IPS-20b (cell line): Measurements from ENCODE around the gene VEGFB.

ENCODE experiments used
- H3K27ac ChIP-seq: one replicate; pipeline ENCODE4 v1.5.1; 2013; ENCODE audit warnings: low read length
- H3K27me3 ChIP-seq: 2 replicates; pipeline ENCODE4 v1.6.1; 2013; ENCODE audit warnings: mild to moderate bottlenecking, low read length, inconsistent platforms; ENCODE audit not compliant: insufficient read depth
- H3K36me3 ChIP-seq: 2 replicates; pipeline ENCODE4 v1.6.1; 2013; ENCODE audit warnings: low read depth, mild to moderate bottlenecking, inconsistent platforms, low read length, moderate library complexity; ENCODE audit not compliant: insufficient read depth
- H3K4me1 ChIP-seq: 2 replicates; pipeline ENCODE4 v1.6.1; 2013; ENCODE audit warnings: mild to moderate bottlenecking, control low read depth, inconsistent platforms, low read length, moderate library complexity; ENCODE audit not compliant: insufficient read depth
- H3K4me3 ChIP-seq: 2 replicates; pipeline ENCODE4 v1.5.1; 2013; ENCODE audit warnings: mild to moderate bottlenecking, low read length, inconsistent platforms
- H3K9ac ChIP-seq: 2 replicates; pipeline ENCODE4 v1.6.1; 2013; ENCODE audit warnings: low read depth, mild to moderate bottlenecking, inconsistent platforms, low read length, moderate library complexity
- H3K9me3 ChIP-seq: 2 replicates; pipeline ENCODE4 v1.6.1; 2013; ENCODE audit warnings: mild to moderate bottlenecking, low read depth, low read length, inconsistent platforms; ENCODE audit not compliant: insufficient read depth

The VEGFB gene

DNA sequence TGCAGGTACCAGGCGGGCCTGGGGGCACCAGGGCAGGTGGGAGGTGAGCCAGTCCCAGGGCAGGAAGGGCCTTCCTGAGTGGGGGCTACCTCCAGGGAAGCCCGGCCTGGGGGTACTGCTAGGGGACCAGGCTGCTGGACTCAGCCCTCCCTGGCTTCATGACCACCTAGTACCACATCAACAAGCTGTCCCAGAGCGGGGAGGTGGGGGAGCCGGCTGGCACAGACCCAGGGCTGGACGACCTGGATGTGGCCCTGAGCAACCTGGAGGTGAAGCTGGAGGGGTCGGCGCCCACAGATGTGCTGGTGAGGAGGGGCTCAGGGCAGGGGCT is 15.1 kb upstream of the VEGFB start:
- Histone ChIP-seq H3K27ac (no peak overlapping the region), H3K36me3 (peaks cover 5% of the 10 kb centered on the region), H3K4me1 (no peaks in the 10 kb centered on the region), H3K9ac (no peak overlapping the region), H3K27me3 (no peaks in the 10 kb centered on the region), H3K9me3 (no peaks in the 10 kb centered on the region), H3K4me3 (no peak overlapping the region)

DNA sequence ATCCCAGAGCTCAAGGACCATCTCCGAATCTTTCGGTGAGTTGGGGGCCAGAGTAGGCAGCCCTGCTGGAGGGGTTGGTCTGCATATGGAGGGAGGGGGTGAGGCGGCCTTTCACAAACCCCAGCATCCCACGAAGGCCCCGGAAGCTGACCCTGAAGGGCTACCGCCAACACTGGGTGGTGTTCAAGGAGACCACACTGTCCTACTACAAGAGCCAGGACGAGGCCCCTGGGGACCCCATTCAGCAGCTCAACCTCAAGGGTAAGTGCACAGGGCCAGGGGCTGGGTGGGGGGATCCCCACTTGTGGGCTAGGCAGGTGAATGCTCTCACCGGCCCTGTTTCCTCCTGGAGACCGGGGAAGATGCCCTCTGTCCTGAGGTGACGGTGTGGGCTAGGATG is 14.6 kb upstream of the VEGFB start:
- Histone ChIP-seq H3K9me3 (no peaks in the 10 kb centered on the region), H3K4me3 (no peak overlapping the region), H3K27me3 (no peaks in the 10 kb centered on the region), H3K36me3 (peaks cover 5% of the 10 kb centered on the region), H3K4me1 (no peaks in the 10 kb centered on the region), H3K27ac (no peak overlapping the region), H3K9ac (no peak overlapping the region)

DNA sequence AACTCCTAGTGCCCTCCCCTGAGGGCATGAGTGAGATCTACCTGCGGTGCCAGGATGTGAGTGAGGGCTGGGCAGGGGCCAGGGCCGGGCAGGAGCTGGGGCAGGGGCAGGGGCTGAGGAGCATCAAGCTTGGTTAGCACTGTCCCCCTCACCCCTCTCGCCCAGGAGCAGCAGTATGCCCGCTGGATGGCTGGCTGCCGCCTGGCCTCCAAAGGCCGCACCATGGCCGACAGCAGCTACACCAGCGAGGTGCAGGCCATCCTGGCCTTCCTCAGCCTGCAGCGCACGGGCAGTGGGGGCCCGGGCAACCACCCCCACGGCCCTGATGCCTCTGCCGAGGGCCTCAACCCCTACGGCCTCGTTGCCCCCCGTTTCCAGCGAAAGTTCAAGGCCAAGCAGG is 14.1 kb upstream of the VEGFB start:
- H3K9ac ChIP-seq, result no peak overlapping the region
- no peak overlapping the region for H3K27ac ChIP-seq
- no peaks in the 10 kb centered on the region for H3K27me3 ChIP-seq
- no peak overlapping the region for H3K4me3 ChIP-seq
- H3K36me3 ChIP-seq, result peaks cover 5% of the 10 kb centered on the region
- no peaks in the 10 kb centered on the region for H3K4me1 ChIP-seq
- H3K9me3 ChIP-seq, result no peaks in the 10 kb centered on the region

DNA sequence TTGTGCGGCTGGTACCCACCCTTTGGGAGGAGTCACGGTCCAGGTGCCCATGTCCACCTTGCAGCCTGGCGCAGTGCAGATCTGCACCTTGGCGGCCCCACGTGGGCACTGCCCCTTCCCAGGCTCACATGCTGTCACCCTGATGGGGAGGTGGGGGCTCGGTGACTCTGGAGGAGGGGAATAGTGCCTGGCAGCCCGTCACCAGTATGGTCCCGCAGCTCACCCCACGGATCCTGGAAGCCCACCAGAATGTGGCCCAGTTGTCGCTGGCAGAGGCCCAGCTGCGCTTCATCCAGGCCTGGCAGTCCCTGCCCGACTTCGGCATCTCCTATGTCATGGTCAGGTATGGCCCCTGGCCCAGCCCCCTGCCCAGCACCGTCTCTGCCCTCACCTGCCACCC is 13.6 kb upstream of the VEGFB start:
- Histone ChIP-seq H3K36me3 (peaks cover 5% of the 10 kb centered on the region), H3K4me1 (no peaks in the 10 kb centered on the region), H3K27me3 (no peaks in the 10 kb centered on the region), H3K9me3 (no peaks in the 10 kb centered on the region), H3K4me3 (no peak overlapping the region), H3K27ac (no peak overlapping the region), H3K9ac (no peak overlapping the region)

DNA sequence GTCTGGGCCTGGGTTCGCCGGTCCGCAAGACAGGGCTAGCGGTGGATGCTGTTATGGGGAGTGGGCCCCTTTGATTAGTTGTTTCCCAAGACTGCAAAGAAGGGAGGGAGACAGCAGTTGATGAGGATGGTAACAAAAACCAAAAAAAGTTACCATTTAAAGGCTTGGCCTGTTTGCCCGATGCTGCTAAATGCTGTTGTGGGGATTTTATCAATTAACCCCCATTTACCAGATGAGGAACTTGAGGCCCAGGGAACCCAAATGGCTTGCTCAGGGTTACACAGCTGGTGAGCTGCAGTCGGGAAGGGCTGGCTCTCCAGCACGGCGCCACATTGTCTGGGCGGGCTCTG is 11.8 kb upstream of the VEGFB start:
- peaks cover 5% of the 10 kb centered on the region for H3K36me3 ChIP-seq
- peaks cover 9% of the 10 kb centered on the region for H3K4me1 ChIP-seq
- H3K27ac ChIP-seq, result no peak overlapping the region
- no peaks in the 10 kb centered on the region for H3K9me3 ChIP-seq
- no peak overlapping the region for H3K4me3 ChIP-seq
- no peak overlapping the region for H3K9ac ChIP-seq
- H3K27me3 ChIP-seq, result no peaks in the 10 kb centered on the region

DNA sequence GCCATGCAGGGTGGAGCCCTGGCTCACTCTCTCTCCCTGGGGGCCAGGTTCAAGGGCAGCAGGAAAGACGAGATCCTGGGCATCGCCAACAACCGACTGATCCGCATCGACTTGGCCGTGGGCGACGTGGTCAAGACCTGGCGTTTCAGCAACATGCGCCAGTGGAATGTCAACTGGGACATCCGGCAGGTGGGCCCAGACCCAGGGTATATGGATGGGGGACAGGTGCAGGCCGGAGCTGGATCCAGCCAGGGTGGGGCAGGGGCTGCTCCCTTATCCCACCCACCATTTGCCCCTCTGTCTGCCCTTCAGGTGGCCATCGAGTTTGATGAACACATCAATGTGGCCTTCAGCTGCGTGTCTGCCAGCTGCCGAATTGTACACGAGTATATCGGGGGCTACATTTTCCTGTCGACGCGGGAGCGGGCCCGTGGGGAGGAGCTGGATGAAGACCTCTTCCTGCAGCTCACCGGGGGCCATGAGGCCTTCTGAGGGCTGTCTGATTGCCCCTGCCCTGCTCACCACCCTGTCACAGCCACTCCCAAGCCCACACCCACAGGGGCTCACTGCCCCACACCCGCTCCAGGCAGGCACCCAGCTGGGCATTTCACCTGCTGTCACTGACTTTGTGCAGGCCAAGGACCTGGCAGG is 11.3 kb upstream of the VEGFB start:
- no peaks in the 10 kb centered on the region for H3K27me3 ChIP-seq
- H3K36me3 ChIP-seq, result peaks cover 5% of the 10 kb centered on the region
- no peaks in the 10 kb centered on the region for H3K9me3 ChIP-seq
- H3K9ac ChIP-seq, result no peak overlapping the region
- no peak overlapping the region for H3K4me3 ChIP-seq
- H3K4me1 ChIP-seq, result peaks cover 9% of the 10 kb centered on the region
- H3K27ac ChIP-seq, result no peak overlapping the region

DNA sequence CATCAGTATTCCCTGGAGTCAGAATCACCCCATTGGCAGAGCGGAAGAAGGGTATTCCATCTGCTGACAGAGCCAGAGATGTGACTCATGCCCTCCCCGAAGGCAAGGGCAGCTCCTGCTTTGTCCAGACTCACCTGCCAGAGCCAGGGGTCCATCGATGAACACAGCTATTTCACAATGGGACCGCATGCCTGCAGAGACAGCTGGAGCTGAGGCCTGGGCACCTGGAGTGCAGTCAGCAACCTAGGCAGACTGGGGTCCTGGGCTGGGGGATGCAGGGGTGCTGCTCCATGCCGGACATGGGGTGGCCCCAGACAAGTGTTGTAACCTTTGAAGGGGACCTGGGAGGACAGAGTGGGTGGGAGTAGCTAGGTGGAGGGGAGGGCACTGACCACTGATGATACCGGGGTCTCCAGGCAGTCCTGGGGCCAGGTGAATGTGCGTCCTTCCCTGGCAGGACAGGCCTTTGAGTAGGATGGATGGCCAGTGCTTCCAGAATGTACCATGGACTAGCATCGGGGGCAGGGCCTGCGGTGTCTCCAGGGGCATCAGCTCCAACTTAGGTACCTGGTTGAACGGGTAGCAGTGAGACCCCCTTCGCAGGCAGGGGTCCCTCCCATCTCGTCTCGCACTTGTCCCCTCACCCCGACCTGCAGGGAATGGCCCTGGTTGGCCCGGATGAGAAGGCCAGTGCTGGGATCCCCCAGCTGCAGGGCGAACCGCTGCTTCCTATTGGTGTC is 10.1 kb upstream of the VEGFB start:
- Histone ChIP-seq H3K4me3 (no peak overlapping the region), H3K9me3 (no peaks in the 10 kb centered on the region), H3K27ac (no peak overlapping the region), H3K27me3 (no peaks in the 10 kb centered on the region), H3K4me1 (peaks cover 9% of the 10 kb centered on the region), H3K36me3 (peaks cover 5% of the 10 kb centered on the region), H3K9ac (no peak overlapping the region)

DNA sequence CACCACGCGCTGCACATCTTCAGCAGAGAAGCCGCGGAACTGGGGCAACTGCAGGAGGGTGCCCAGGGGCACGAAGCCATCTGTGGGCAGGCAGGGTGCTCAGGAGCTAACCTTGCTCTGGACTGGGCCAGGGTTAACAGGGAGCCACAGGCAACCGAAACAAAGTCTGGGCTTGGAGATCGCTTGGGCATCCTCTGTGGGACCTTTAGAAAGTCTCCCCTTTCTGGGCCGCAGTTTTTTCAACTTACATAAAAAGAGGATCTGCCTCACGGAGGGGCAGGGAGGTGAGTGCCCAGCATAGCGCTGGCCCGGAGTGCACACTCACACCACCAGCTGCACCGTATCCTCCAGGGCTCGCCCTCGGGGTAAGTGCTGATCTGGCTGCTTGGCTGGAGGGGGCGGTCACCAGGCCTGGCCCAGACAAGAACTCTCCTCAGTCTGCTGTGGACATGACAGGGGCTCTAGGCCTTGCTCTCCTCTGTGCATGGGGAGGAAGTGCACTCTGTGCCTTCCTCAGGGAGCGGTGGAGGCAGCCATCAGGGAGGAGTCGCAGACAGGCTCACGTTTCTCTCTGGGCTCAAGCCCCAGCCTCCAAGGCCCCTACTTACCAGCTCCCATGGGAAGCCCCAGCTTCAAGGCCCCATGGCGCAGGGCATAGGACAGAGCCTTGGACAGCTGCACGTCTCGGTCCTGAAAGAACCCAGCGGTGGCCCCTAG is 9.3 kb upstream of the VEGFB start:
- no peak overlapping the region for H3K27ac ChIP-seq
- H3K27me3 ChIP-seq, result no peaks in the 10 kb centered on the region
- H3K9ac ChIP-seq, result peak overlapping the region; percentile 86; the same call in 1 of the 2 replicates
- peak overlapping the region; percentile 93 for H3K4me3 ChIP-seq
- no peaks in the 10 kb centered on the region for H3K9me3 ChIP-seq
- peaks cover 5% of the 10 kb centered on the region for H3K36me3 ChIP-seq
- H3K4me1 ChIP-seq, result peaks cover 13% of the 10 kb centered on the region

DNA sequence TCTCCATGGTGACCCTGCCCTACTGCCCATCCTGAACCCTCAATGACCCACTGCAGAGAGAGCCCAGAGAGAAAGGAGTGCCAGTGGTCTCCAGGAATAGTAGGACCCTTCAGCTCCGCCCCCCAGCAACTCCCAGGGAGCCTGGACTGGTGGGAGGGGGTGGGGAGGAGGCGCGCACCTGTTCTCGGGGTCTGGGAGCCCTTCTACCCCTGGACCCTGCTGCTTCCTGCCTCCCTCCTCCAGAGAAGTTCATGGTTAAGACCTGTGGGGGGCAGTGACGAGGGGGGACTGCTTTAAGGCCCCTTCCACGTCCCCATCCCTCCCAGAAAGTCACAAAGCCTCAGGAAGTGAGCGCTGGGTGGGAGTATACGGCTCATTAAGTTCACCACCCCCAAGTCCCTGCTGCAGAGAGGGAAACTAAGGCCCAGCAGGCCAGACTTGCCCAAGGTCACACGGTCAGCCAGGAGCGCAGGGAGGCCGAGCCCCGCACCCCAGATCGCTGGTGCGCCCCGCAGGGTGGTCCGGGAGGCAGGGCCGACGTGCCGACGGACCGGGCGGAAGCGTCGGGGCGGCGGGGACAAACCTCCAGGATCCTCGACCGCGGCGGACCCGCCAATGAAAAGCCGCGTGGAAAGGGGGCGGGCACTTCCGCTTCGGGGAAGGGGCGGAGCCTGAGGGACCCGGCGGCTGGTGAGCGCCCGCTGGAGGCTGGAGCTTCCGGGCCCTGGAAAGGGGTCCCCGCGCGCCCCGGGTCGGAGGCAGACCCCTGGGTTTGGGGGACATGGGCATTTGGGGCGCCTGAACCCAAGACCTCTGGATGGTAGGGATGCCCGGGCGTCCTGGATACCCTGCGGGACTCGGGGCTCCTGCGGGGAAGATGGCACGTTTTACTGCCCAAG is 8.5 kb upstream of the VEGFB start, which contains the start of the genes NUDT22 and TRPT1:
NUDT22 (plus strand) TSS at position 667 of the 899 bp plus-strand sequence. CDS start 379 bp downstream, outside the sequence.
TRPT1 (minus strand) TSS at position 579 of the 899 bp plus-strand sequence; CDS start at position 253, 326 bp downstream.
- H3K9ac ChIP-seq, result peak within 1 kb of the TSS; percentile 88
- no peaks in the 10 kb centered on the region for H3K9me3 ChIP-seq
- H3K27ac ChIP-seq, result peak within 1 kb of the TSS; percentile 49
- H3K4me1 ChIP-seq, result peaks cover 13% of the 10 kb centered on the region
- peak within 1 kb of the TSS; percentile 93 for H3K4me3 ChIP-seq
- H3K27me3 ChIP-seq, result no peaks in the 10 kb centered on the region
- peaks cover 5% of the 10 kb centered on the region for H3K36me3 ChIP-seq

DNA sequence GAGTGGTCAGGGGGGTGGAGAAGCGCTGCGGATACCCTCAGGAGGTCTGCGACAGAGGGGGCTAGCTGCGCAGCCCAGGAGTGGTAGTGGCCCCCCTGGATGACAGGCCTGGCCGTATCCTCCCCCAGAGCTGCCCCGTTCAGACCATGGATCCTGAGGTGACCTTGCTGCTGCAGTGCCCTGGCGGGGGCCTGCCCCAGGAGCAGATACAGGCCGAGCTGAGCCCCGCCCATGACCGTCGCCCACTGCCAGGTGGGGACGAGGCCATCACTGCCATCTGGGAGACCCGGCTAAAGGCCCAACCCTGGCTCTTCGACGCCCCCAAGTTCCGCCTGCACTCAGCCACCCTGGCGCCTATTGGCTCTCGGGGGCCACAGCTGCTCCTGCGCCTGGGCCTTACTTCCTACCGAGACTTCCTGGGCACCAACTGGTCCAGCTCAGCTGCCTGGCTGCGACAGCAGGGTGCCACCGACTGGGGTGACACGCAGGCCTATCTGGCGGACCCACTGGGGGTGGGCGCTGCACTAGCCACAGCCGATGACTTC is 7.8 kb upstream of the VEGFB start:
- no peaks in the 10 kb centered on the region for H3K36me3 ChIP-seq
- H3K9ac ChIP-seq, result peak overlapping the region; percentile 88
- H3K27me3 ChIP-seq, result peaks cover 2% of the 10 kb centered on the region; the same call in 1 of the 2 replicates
- peak overlapping the region; percentile 49 for H3K27ac ChIP-seq
- peaks cover 13% of the 10 kb centered on the region for H3K4me1 ChIP-seq
- no peaks in the 10 kb centered on the region for H3K9me3 ChIP-seq
- peak overlapping the region; percentile 93 for H3K4me3 ChIP-seq

DNA sequence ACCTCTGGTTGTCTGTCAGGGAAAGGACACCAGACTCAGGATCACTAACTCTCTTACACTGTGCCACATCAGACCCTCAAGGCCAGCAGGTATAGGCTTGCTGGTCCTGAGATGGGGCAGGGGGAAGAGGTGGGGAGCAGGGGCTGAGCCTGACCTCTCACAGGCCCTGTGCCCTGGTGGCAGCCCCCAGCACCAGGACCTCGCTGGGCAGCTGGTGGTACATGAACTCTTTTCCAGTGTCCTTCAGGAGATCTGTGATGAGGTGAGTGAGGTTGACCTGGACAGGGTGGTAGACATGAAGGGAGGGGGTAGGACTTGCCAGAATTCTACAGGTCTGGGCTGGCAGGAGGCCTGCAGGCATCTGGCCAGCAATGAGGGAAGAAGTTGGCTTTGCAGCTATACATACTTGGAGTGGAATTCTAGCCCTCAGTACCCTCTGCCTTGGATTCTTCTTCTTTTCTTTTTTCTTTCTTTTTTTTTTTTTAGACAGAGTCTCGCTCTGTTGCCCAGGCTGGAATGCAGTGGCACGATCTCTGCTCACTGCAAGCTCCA is 6.9 kb upstream of the VEGFB start:
- Histone ChIP-seq H3K4me3 (no peak overlapping the region), H3K27ac (no peak overlapping the region), H3K9me3 (no peaks in the 10 kb centered on the region), H3K36me3 (no peaks in the 10 kb centered on the region), H3K9ac (peak overlapping the region; percentile 37; the same call in 1 of the 2 replicates), H3K27me3 (peaks cover 11% of the 10 kb centered on the region; the same call in 1 of the 2 replicates), H3K4me1 (peaks cover 13% of the 10 kb centered on the region)
